OCI-M2 (cell line): ENCODE results near the gene AJM1.
"Not testable (repeated sequence)": the region's sequence is repeated elsewhere in the genome, so short reads cannot be mapped to it uniquely, and the experiment has no call there.

Source experiments
- DNase-seq: peaks from one replicate; lab custom pipeline; 2025; ENCODE audit not compliant: unreplicated experiment; lab: John Stamatoyannopoulos, UW

AJM1 gene

DNA sequence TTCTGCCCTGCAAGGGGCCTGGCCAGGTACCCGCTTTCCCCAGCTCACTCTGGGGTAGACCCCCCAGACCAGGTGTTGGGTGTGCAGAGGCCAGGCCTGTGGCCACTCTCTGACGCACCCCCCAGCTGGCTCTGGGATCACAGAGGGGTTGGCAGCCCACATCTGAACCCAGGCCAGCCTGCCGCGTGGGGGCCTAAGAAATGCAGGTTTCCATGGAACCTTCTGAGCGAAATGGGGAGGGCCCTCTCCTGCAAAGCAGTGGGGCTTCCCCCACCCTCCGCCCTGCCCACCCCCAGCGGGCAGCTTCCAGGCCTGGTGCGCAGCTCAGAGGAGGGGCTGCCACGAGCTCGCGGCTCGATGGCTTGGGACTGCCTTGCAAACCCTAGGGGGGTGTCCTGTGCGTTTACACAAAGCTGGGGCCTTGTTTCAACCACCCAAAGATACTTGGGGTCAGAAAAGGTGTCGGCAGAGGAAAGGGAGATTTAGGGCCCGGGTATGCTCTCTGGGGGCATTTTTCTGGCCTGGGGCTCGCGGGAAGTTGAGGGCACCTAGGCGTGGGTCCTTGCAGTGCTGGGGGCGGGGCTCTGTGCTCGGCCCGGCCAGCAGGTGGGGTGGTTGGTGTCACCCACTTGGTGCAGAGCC is 1.0 kb downstream of the AJM1 start:
- DNase-seq, result not testable (repeated sequence)

DNA sequence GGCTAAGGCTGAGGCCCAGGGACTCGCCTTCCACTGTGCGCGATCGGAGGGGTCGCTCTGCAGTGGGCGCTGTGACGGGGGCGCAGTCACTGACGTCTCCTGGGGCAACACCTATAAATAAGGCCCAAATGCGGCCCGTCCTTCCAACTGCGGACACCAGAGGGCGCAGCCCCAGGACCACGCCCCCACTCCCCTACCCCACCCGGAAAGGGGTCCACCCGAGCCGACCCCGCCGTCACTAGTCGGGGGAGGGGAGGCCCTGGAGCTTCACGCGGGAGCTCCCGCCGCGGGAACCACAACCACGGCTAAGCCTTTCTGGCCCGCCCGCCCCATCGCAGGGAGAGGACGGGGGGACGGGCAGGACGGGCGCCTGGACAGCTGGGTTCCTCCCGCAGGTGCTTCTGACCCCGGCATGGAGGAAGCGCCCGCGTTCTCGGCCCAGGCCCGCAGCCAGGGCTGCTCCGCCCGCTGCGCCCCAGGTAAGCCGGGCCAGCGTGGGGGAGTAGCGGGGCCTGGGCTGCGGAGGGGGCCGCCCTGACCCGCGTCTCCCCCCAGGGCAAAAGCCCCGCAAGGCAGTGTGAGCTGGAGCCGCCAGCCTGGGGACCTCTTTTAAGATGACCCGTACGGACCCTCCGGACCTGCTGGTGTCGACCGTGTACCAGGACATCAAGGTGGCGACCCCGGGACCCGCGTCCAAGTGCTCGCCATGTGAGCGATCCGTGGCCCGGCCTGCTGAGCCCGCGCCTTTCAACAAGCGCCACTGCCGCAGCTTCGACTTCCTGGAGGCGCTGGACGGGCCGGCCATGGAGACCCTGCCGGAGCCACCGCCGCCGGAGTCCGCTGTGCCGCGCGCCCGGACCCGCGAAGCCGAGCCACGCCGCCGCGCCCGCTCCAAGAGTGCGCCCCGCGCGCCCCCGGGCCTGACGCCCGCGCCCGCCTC is 1.8 kb downstream of the AJM1 start:
- not testable (repeated sequence) for DNase-seq

DNA sequence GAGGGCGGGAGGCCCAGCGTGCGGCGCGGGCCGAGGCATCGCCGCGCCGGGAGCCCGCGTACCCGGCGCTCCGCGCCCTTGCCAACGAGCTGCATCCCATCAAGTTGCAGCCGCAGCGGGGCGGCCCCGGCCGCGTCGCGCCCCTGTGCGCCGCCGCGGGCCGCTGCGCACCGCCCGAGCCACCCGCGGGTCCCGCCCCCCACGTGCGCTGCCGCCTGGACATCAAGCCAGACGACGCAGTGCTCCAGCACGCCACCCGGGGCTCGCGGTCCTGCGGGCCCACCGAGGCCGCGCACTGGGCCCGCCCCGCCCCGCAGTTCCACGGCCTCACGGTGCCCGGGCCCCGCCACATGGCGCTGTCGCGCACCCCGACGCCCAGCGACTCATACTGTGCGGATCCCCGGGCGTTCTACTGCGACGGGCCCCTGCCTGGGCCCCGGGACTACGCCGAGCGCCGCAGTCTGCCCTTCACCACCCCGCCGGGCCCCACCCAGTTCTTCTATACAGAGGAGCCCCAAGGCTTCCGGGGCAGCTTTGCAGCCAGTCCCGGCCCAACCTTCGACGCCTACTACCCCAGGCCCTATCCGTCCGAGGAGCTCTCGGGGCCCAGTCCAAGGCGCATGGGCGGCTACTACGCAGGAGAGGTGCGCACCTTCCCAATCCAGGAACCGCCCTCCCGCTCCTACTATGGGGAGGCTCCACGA is 2.6 kb downstream of the AJM1 start:
- no peak for DNase-seq

DNA sequence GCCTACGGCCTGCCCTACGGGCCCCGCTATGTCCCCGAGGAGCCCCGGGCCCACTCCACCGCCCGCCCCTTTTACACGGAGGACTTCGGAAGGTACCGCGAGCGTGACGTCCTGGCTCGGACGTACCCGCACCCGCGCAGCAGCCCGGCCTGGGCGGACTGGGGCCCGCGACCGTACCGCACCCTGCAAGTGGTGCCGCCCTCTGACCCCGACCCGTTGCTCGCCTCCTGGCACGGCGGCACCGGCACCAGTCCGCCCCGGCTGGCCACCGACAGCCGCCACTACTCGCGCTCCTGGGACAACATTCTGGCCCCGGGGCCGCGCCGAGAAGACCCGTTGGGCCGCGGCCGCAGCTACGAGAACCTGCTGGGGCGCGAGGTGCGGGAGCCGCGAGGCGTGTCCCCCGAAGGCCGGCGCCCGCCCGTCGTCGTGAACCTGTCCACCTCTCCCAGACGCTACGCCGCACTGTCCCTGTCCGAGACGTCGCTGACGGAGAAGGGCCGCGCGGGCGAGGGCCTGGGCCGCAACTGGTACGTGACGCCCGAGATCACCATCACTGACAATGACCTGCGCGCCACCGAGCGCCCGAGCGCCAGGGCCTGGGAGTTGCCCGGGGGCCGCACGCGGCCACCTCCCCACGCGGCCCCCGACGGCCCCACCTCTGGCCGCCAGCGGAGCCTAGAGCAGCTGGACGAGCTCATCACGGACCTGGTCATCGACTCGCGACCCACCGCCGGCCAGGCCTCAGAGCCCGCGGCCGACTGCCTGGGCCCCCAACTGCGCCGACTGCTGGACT is 3.4 kb downstream of the AJM1 start:
- no peak for DNase-seq

DNA sequence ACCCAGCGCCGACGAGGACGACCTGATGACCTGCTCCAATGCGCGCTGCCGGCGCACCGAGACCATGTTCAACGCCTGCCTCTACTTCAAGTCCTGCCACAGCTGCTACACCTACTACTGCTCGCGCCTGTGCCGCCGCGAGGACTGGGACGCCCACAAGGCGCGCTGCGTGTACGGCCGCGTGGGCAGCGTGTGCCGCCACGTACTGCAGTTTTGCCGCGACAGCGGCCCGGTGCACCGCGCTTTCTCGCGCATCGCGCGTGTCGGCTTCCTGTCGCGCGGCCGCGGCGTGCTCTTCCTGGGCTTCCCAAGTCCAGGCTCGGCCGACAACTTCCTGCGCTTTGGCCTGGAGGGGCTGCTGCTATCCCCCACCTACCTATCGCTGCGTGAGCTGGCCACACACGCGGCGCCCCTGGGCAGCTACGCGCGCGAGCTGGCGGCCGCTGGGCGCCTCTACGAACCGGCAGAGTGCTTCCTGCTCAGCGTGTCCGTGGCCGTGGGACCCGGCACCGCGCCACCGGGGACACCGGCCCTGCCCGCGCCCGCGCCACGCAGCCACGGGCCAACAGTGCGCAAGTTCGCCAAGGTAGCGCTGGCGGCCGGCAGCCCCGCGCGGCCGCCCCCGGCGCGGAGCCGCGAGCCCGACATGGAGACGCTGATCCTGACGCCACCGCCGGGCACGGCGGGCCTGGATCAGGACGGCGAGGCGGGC is 4.3 kb downstream of the AJM1 start:
- DNase-seq, result no peak

DNA sequence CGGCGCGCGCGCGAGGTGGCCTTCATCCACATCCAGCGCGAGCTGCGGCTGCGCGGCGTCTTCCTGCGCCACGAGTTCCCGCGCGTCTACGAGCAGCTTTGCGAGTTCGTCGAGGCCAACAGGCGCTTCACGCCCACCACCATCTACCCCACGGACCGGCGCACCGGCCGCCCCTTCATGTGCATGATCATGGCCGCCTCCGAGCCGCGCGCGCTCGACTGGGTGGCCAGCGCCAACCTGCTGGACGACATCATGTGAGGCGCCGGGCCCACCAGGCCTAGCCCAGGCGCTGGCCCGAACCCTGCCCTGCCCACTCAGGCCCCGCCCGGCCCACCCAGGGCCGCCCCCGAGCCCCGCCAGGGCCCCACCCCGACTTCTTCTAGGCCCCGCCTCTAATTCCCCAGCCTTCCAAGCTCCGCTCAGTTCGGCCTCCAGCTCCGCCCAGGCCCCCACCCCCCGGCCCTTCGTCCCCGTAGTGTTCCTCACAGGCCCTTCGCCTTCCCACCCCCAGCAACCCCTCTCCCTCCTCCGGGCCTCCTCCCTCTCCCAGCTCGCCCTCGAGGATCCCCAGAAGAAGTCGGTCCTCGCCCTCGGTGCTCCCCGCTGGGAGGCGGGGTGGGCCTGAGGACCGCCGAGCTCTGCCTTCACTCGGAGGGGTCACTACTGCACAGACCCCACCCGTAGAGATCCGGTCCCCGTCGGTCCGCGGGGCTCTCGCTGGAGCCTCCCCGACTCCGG is 5.0 kb downstream of the AJM1 start:
- DNase-seq, result no peak

DNA sequence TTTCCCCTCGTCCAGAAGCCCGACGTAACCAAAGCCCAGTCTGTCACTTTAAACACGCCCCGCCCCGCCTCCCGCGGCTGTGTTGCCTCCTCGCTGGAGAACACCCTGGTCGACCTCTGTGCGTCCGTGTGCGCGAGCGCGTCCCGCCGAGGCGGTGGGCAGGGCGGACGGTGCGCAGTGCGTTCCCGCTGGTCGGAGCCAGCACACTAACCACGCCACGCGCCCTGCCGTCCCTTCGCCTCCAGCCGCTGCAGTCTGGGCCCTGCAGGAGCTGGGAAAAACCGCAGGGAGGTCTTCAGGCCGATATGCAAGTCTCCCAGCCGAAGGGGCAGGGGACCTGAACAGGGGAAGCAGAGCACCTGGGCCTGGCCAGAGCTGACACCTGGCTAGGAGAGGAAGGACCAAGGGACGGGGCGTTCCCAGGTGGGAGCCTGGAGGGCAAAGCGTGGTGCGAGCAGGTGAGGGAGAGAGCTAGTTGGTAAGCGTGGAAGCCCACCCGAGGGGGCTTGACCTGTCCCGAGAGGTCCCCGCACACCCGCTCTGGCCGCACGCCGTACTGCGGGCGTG is 5.6 kb downstream of the AJM1 start:
- DNase-seq, result no peak

DNA sequence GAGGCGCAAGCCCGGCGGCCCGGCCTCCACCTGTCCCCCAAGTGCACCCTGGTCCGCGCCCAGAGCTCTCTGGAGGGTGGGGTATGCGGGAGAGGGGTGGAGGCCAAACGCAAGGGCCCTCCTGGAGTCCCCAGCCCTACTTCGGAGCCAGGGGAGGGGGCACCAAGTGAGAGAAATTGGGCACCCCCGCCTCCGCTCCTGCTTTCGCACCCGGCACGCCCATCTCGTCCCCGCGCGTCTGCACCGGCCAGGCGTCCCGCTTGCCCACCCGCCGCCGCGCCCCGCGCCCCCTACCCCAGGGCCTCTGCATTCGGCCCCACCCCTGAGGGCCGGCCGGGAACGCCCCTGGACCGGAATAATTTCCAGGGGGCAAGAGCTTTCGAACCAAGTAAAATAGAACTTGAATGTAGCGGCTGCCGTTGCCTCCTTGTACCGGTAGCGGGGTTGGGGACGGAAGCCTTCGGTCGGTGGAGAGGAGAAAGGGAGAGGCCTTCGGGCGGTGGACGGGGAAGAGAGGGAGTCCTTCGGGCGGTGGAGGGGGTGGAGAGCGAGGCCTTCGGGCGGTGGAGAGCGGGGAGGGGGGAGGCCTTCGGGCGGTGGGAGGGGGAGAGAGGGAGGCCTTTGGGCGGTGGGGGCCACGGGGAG is 6.2 kb downstream of the AJM1 start:
- no peak for DNase-seq

DNA sequence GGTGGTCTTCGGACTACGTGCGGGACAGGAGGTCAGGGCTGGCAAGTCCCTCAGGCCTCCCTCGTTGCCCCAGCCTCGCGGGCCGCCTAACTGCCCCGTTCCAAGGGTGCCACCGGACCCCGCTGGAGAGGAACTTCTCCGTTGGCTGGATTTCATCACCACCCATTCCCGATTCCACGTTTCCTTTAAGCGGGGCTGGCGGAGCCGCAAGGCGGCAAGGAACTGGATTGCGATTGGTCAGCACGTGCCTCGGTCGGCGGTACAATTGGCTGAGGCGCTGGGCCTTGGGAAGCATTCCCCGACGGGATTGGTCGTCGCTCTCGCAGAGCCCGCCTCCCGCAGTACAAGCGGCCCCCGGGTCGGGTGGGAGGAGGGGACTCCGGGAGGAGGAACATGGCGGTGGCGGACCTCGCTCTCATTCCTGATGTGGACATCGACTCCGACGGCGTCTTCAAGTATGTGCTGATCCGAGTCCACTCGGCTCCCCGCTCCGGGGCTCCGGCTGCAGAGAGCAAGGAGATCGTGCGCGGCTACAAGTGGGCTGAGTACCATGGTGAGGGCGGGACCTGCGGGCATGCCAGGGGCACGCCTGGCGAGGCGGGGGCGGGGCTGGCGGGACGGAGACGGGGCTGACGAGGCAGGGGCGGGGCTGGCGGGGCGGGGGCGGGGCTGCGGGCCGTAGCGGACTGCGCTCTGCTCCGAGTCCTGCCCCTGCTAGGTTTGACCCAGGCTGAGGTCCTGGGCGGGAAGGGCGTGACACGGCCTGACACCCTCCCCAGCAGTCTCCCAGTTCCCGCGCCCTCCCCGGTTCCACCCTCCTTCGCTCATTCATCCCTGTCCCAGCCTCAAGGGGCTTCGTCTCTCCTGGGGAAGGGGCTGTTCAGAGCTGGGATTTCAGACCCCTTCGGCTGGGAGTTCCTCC is 7.0 kb downstream of the AJM1 start, which contains the start of gene PHPT1:
Gene PHPT1 (plus strand): TSS at position 372 of the 922 bp plus-strand sequence. CDS start 22 bp downstream, at position 394.
- peak; percentile 58 for DNase-seq

DNA sequence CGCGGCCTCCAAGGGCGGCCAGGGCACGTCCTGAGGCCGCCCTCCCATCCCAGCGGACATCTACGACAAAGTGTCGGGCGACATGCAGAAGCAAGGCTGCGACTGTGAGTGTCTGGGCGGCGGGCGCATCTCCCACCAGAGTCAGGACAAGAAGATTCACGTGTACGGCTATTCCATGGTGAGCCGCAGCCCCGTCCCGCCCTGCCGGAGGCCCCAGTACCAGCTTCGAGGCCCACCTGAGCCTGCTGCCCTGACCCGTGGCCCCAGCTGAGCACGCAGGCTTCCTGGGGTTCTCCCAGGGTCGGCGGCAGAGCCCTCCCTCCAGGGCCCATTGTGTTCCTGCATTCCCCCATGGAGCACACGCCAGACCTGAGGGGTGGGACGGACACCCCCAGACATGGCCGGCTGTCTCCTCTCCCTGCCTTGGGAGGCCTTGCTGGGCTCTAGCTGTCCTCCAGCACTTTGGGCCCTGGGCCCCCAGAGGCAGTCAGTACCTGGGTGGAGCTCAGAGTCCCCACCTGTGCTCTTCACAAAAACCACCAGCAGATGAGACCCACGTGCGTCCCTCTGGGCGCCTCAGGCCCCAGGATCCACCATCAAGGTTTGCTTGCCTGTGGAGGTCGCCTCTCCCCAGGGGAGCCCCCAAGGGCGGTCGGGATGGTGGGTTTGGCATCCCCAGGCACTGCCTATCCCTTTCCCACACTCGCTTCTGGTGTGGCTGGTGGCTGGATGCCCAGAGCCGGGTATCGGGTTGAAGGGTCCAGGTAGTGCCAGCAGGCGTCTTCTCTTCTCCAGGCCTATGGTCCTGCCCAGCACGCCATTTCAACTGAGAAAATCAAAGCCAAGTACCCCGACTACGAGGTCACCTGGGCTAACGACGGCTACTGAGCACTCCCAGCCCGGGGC is 7.9 kb downstream of the AJM1 start:
- DNase-seq, result no peak

DNA sequence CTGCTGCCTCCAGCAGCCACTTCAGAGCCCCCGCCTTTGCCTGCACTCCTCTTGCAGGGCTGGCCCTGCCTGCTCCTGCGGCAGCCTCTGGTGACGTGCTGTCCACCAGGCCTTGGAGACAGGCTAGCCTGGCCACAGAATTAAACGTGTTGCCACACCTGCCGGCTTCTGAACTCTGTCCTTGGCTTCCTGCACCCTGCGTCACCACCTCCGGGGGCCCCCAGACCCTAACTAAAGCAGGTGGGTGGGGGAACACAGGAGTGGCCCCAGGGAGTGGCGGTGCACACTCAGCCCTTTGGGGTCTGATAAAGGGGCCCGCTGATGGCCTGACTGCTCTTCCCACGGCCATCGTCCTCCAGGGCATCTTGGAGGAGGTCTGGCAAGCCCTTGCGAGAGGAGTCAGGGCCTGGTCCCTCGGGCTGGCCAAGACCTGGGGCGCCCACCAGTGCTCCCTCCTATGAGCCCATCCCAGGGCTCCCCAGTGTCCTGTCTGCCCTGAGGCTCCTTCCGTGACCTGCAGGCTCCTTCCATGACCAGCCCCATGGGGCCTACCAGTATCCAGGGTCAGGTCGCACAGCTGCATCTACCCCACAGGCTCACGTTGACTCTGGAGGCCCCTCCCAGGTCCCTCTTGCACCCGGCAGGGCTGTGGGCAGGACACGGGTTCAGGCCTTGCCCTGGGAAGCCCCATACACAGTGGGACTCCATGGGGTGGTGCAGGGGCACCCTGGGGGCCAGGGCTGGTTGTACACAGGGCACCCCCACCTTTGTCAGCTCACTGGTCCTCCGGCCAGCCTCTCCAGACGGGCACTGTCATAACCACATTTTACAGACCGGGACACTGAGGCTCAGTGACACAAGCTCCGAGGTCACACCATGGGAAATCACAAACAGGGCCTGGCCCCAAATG is 8.8 kb downstream of the AJM1 start:
- DNase-seq, result no peak

DNA sequence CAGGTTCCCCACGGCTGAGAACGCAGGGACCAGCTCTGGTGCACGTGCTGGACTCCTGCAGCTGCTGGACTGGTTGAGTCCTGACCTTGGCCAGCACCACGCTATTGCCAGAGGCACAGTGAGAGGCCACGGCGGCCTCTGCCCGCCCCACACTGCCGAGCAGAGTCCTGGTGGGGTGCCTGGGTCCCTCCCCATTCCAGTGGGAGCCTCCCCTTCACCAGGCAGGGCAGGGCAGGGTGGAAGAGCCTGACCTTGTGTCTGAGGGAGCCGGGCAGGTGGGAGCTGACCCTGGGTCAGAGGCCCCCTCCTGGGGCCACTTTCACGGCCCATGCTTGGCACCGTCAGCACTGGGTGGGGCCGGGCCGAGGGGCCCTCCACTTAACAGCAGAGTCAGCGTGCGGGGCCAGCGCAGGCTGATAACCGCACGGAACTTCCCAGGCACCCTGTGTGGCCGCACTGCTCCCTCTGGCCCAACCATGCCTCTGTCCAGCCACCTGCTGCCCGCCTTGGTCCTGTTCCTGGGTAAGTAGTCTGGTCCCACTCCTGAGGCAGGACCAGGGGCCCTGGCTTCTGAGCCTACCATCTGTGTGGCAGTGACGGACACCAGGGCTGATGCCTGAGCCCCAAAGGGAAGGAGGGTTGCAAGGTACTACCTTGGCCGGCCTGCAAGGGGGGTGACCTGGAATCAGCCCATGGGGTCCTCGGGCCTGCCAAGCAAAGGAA is 9.8 kb downstream of the AJM1 start, which contains the start of gene MAMDC4:
Gene MAMDC4 (plus strand): TSS at position 406 of the 723 bp plus-strand sequence. CDS start 71 bp downstream, at position 477.
- no peak for DNase-seq

DNA sequence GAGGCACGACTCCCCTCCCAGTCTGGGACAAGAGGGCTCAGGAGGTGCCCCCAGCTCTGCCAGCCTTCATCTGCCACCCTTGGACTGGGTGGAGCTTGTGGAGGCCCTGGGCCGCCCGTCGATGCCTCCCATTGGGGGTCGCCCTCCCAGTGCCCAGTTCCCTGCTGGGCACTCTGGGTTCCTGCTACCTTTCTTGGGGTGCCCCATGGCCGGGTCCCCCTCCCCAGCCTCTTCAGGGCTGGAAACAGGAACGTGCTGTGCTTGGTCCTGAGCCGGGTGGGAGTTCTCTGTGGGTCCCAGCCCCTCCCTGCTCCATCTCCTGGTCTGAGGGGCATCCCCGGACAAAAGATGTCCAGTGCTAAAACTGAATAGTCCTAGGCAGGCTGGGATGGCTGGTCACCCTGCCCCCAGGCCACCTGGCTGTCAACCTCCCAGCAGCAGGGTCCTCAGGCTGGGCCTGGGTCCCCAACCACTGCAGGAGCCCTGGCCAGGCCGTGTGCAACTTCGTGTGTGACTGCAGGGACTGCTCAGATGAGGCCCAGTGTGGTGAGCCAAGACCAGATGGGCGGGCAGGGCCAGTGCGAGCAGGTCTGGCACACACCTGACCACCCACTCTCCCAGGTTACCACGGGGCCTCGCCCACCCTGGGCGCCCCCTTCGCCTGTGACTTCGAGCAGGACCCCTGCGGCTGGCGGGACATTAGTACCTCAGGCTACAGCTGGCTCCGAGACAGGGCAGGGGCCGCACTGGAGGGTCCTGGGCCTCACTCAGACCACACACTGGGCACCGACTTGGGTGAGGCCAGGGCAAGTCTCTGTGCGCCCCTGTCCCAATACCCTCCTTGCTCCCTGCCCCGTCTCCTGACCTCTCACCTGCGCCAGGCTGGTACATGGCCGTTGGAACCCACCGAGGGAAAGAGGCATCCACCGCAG is 10.7 kb downstream of the AJM1 start:
- no peak for DNase-seq
